GM12878 (cell line): Measurements from ENCODE around the gene TNIP1. TPM values are rescaled to one million over a fixed set of nuclear protein-coding genes. Genes with fewer than 3 reads are reported as not detected.
A peak's percentile ranks its signal among the peaks of the same experiment; 100 is the strongest.

Source experiments
- ATAC-seq: fragments of 200-7000 bp; cut with Tn5 transposase; 3 replicates; pipeline ENCODE4 v1.9.1; 2020; ENCODE audit warnings: mild to moderate bottlenecking, moderate library complexity
- BruUV-seq: library from RNA; stranded (reverse); fragments of 400-500 nt; replicated peaks from 2 replicates; lab custom pipeline; 2021; lab: Mats Ljungman, UMichigan
- CTCF ChIA-PET: fragments of 300-600 bp; sonication (Branson Sonifier 250); formaldehyde crosslinking; extraction: SDS; loops from one replicate; lab custom pipeline; 2021; ENCODE audit warnings: inconsistent platforms; lab: Yijun Ruan, JAX
- POLR2A ChIA-PET: fragments of 350-600 bp; formaldehyde crosslinking; extraction: SDS; loops from one replicate; lab custom pipeline; 2021; ENCODE audit warnings: inconsistent platforms; lab: Charles Lee
- RAD21 ChIA-PET: fragments of 300-600 bp; sonication (Branson Sonifier 250); formaldehyde crosslinking; loops from one replicate; lab custom pipeline; 2023; ENCODE audit warnings: antibody characterized with exemption; ENCODE audit not compliant: unreplicated experiment; lab: Charles Lee
- SMC1A ChIA-PET: fragments of 300-600 bp; sonication (Branson Sonifier 250); formaldehyde crosslinking; loops from one replicate; lab custom pipeline; 2023; ENCODE audit not compliant: unreplicated experiment, uncharacterized antibody; lab: Charles Lee
- DNase-seq: peaks from one replicate; pipeline ENCODE4 v3.0.0-alpha.2; 2011; ENCODE audit warnings: low read depth, low spot score
- FAIRE-seq: peaks from 3 replicates; lab custom pipeline; 2011; peaks lifted over from hg19 to GRCh38; lab: Jason Lieb, UNC
- H2AFZ ChIP-seq: 2 replicates; pipeline ENCODE4 v1.6.0; 2011; ENCODE audit warnings: low read depth, low read length, control low read depth; ENCODE audit not compliant: control insufficient read depth
- H3K27ac ChIP-seq: 2 replicates; pipeline ENCODE4 v1.5.1; 2011; ENCODE audit warnings: control low read depth; ENCODE audit not compliant: control insufficient read depth, insufficient read depth
- H3K27me3 ChIP-seq, 2 experiments: replicated peaks in 1 of 2; 2 replicates each; pipeline versions ENCODE4 v1.6.0 to v1.6.1; 2011; ENCODE audit warnings: low read length in 1 of 2; ENCODE audit not compliant: control insufficient read depth in 2 of 2, insufficient read depth in 2 of 2
- H3K36me3 ChIP-seq, 2 experiments: 2 replicates each; pipeline ENCODE4 v1.5.1; 2011; ENCODE audit warnings: low read length in 1 of 2; ENCODE audit not compliant: control insufficient read depth in 2 of 2, insufficient read depth in 2 of 2
- H3K4me1 ChIP-seq: 2 replicates; pipeline ENCODE4 v1.6.1; 2011; ENCODE audit warnings: mild to moderate bottlenecking, low read length, moderate library complexity, mixed read lengths; ENCODE audit not compliant: control insufficient read depth, insufficient read depth
- H3K4me2 ChIP-seq: 2 replicates; pipeline ENCODE4 v1.6.0; 2011; ENCODE audit warnings: control low read depth; ENCODE audit not compliant: control insufficient read depth, insufficient read depth
- H3K4me3 ChIP-seq: fragments of 200-600 bp; sonication (generic); 2 replicates; pipeline ENCODE4 v1.5.1; 2016
- H3K79me2 ChIP-seq: 2 replicates; pipeline ENCODE4 v1.6.0; 2011; ENCODE audit warnings: low read length; ENCODE audit not compliant: control insufficient read depth, insufficient read depth
- H3K9ac ChIP-seq: 2 replicates; pipeline ENCODE4 v1.8.0; 2011; ENCODE audit warnings: low read length, control low read depth, mixed read lengths; ENCODE audit not compliant: control insufficient read depth, insufficient read depth
- H3K9me3 ChIP-seq: replicated peaks from 3 replicates; pipeline ENCODE4 v1.5.1; 2011; ENCODE audit warnings: mild to moderate bottlenecking, low read length; ENCODE audit not compliant: control insufficient read depth, insufficient read depth
- H4K20me1 ChIP-seq: 2 replicates; pipeline ENCODE4 v1.6.0; 2011; ENCODE audit not compliant: control insufficient read depth, insufficient read depth
- ASH2L ChIP-seq: fragments of 300-600, 200-600 bp; sonication (generic); IDR thresholded peaks from 2 replicates; pipeline ENCODE4 v1.6.1; 2017; ENCODE audit warnings: low read depth, mild to moderate bottlenecking, borderline replicate concordance
- ATF7 ChIP-seq: fragments of 450-650 bp; IDR thresholded peaks from 2 replicates; pipeline ENCODE4 v1.6.1; 2016; ENCODE audit warnings: low read depth, mild to moderate bottlenecking
- HCFC1 ChIP-seq: fragments of 150-350 bp; IDR thresholded peaks from 2 replicates; pipeline ENCODE4 v1.6.1; 2014; ENCODE audit warnings: low read length
- HDAC6 ChIP-seq: fragments of 200-600 bp; sonication (generic); IDR thresholded peaks from one replicate; pipeline ENCODE4 v1.8.0; 2017; ENCODE audit warnings: antibody characterized with exemption; ENCODE audit not compliant: unreplicated experiment
- MEF2A ChIP-seq: IDR thresholded peaks from 2 replicates; pipeline ENCODE4 v1.6.1; 2011; ENCODE audit warnings: low read depth, mild to moderate bottlenecking, low read length, moderate library complexity; ENCODE audit not compliant: insufficient read depth
- NR2F1 ChIP-seq: fragments of 450-650 bp; conservative IDR thresholded peaks from 2 replicates; pipeline ENCODE4 v1.6.1; 2017; ENCODE audit warnings: mild to moderate bottlenecking
- PAX8 ChIP-seq: fragments of 450-650 bp; IDR thresholded peaks from 2 replicates; pipeline ENCODE4 v1.6.1; 2017; ENCODE audit warnings: mild to moderate bottlenecking, moderate library complexity
- RAD51 ChIP-seq: fragments of 450-650 bp; IDR thresholded peaks from 2 replicates; pipeline ENCODE4 v1.6.1; 2016; ENCODE audit warnings: moderate library complexity, mild to moderate bottlenecking, inconsistent platforms
- RBBP5 ChIP-seq: fragments of 200-600 bp; sonication (generic); conservative IDR thresholded peaks from 2 replicates; pipeline ENCODE4 v1.6.1; 2016
- SREBF2 ChIP-seq: IDR thresholded peaks from 2 replicates; pipeline ENCODE4 v1.6.1; 2012; ENCODE audit warnings: mild to moderate bottlenecking, low read length
- TAF1 ChIP-seq: IDR thresholded peaks from 2 replicates; pipeline ENCODE4 v1.6.1; 2011; ENCODE audit warnings: mild to moderate bottlenecking, low read depth, low read length, borderline replicate concordance
- TARDBP ChIP-seq: IDR thresholded peaks from 2 replicates; pipeline ENCODE4 v1.6.1; 2016; ENCODE audit warnings: borderline replicate concordance
- ZNF207 ChIP-seq: fragments of 450-650 bp; IDR thresholded peaks from 2 replicates; pipeline ENCODE4 v1.6.1; 2014; ENCODE audit warnings: antibody characterized with exemption, mild to moderate bottlenecking, borderline replicate concordance
- ZNF384 ChIP-seq: IDR thresholded peaks from 2 replicates; pipeline ENCODE4 v1.6.1; 2012; ENCODE audit warnings: low read depth, mild to moderate bottlenecking, low read length, improper control_type of control experiment, borderline replicate concordance
- ZZZ3 ChIP-seq: IDR thresholded peaks from 2 replicates; pipeline ENCODE4 v1.6.1; 2011; ENCODE audit warnings: low read depth; ENCODE audit not compliant: control insufficient read depth, insufficient read length
- whole genome bisulfite sequencing: methylation state at CpG from one replicate; pipeline ENCODE4 v1.1.6; 2016; ENCODE audit warnings: low lambda C conversion rate; ENCODE audit not compliant: insufficient replicate concordance, insufficient coverage; ENCODE audit errors: missing lambda C conversion rate; 5-methylcytosine and 5-hydroxymethylcytosine counted together
- in situ Hi-C: fragments of 300-500 bp; cut with MboI; formaldehyde crosslinking; loops from 9 replicates; pipeline ENCODE4 v1.14.3; 2018; ENCODE audit warnings: mixed read lengths
- intact Hi-C: fragments of 100-400 bp; cut with micrococcal nuclease; formaldehyde crosslinking; loops from one replicate; pipeline ENCODE4 v1.14.2; 2022; ENCODE audit not compliant: unreplicated experiment
- polyA plus RNA-seq, 11 experiments: library from polyadenylated mRNA; depleted of rRNA in 4 of 11; unstranded in 6 of 11; stranded (reverse) in 5 of 11; fragments of >200 nt; fragmentation: Nextera tagmentation in 4 of 11; fragmentation: Illumina TruSeq in 1 of 11; extraction: Ambion mirVana in 4 of 11; extraction: Trizol in 1 of 11; gene quantifications; 1 replicate in 1 of 11; 2 replicates in 10 of 11; pipeline versions ENCODE4 v1.2.1 to v1.2.3, GENCODE V29; 2011 to 2016; ENCODE audit warnings: inconsistent platforms in 2 of 11, missing spikeins in 2 of 11, low read depth in 1 of 11
- total RNA-seq, 4 experiments: library from RNA; depleted of rRNA in 3 of 4; stranded (reverse); fragments of >200 nt in 3 of 4; fragmentation: Illumina TruSeq in 1 of 4; extraction: Trizol in 1 of 4; gene quantifications; 2 replicates each; pipeline versions ENCODE4 v1.2.1 to v1.2.3, GENCODE V29; 2013 to 2021
- TF ChIP-seq, protein P1 (sequence below): fragments of 450-650 bp; formaldehyde crosslinking; IDR thresholded peaks from 2 replicates; pipeline ENCODE4 v1.4.0; 2020; ENCODE audit warnings: mild to moderate bottlenecking, moderate library complexity
- TF ChIP-seq, protein P2 (sequence below): IDR thresholded peaks from 2 replicates; pipeline ENCODE4 v1.6.1; 2012; ENCODE audit warnings: low read depth, low read length, improper control_type of control experiment
- TF ChIP-seq, protein P3 (sequence below): fragments of 450-650 bp; formaldehyde crosslinking; IDR thresholded peaks from 2 replicates; pipeline ENCODE4 v1.5.0; 2022; ENCODE audit warnings: mild to moderate bottlenecking, missing genetic modification characterization

Gene TNIP1
- total and polyA plus RNA-seq, 10 of the 15 experiments (the other 5 are each of a cell fraction or from before 2014, with no cell fraction given): 4.4 to 279 (median 150) TPM

DNA sequence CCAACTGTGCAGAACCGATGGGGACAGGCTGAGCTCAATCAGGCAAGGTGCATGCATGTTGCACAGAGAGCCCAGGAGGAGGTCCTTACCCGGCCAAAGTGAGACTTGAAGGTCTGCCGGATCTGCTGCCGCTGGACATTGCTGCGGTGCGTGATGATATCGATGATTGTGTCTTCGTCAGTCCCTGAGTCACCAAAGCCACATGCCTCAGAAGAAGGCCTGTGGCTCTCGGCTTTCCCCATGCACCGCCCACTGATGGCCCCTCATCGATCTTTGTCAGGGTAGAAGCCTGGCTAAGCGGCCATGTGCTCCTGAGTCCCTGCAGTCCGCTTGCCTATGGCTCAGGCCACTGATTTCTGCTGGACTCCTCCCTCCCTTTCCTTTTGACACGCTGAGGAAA, 42.0 kb upstream of the TNIP1 start:
- Histone ChIP-seq H3K9ac (no peak overlapping the region), H3K27me3 (no peaks in the 10 kb centered on the region), H3K4me3 (no peak overlapping the region), H3K4me1 (peaks cover 48% of the 10 kb centered on the region), H3K36me3 (peaks cover 56 to 60% of the 10 kb centered on the region in 2 experiments), H3K27ac (peak overlapping the region; percentile 75), H3K79me2 (peaks cover 32% of the 10 kb centered on the region), H2AFZ (no peak overlapping the region), H4K20me1 (no peaks in the 10 kb centered on the region), H3K4me2 (no peak overlapping the region), H3K9me3 (no peaks in the 10 kb centered on the region)
- SMC1A ChIA-PET: interaction anchor here (0.5 to 31.5 kb wide), 10 partner anchors 8 to 152 kb away, joined by 3 to 1132 read pairs (median 12); partner anchors contain the start of gene ANXA6
- WGBS: 96% methylated on average over 14 of the region's 14 CpGs
- RAD21 ChIA-PET: interaction anchor here (0.6 to 8.7 kb wide), 11 partner anchors 7 to 175 kb away, joined by 3 to 306 read pairs (median 9); partner anchors contain the start of genes ANXA6 and CCDC69
- FAIRE-seq: no peak
- in situ Hi-C loops (loop anchor here (5.0 kb wide), 2 partner anchors 39 to 71 kb away; no protein-coding TSS in a partner anchor), intact Hi-C loops (no loop called here)
- DNase-seq: no peak
- POLR2A ChIA-PET: interaction anchor here (0.9 to 12.3 kb wide), 8 partner anchors 13 to 89 kb away, joined by 3 to 153 read pairs (median 11); partner anchors contain the start of gene ANXA6
- no peak for ATAC-seq
- CTCF ChIA-PET: interaction anchor here (1.0 to 26.4 kb wide), 9 partner anchors 8 to 117 kb away, joined by 3 to 1107 read pairs (median 30); partner anchors contain the start of gene ANXA6
- BruUV-seq: no TSS peak
- TF ChIP-seq ZZZ3 (no peak), HDAC6 (no peak), ZNF207 (no peak), PAX8 (no peak), TAF1 (no peak), TARDBP (no peak), NR2F1 (no peak), MEF2A (no peak), RAD51 (no peak), HCFC1 (no peak), SREBF2 (no peak), ASH2L (no peak), ATF7 (no peak), ZNF384 (no peak), RBBP5 (no peak)
- TF ChIP-seq, protein P1, sequence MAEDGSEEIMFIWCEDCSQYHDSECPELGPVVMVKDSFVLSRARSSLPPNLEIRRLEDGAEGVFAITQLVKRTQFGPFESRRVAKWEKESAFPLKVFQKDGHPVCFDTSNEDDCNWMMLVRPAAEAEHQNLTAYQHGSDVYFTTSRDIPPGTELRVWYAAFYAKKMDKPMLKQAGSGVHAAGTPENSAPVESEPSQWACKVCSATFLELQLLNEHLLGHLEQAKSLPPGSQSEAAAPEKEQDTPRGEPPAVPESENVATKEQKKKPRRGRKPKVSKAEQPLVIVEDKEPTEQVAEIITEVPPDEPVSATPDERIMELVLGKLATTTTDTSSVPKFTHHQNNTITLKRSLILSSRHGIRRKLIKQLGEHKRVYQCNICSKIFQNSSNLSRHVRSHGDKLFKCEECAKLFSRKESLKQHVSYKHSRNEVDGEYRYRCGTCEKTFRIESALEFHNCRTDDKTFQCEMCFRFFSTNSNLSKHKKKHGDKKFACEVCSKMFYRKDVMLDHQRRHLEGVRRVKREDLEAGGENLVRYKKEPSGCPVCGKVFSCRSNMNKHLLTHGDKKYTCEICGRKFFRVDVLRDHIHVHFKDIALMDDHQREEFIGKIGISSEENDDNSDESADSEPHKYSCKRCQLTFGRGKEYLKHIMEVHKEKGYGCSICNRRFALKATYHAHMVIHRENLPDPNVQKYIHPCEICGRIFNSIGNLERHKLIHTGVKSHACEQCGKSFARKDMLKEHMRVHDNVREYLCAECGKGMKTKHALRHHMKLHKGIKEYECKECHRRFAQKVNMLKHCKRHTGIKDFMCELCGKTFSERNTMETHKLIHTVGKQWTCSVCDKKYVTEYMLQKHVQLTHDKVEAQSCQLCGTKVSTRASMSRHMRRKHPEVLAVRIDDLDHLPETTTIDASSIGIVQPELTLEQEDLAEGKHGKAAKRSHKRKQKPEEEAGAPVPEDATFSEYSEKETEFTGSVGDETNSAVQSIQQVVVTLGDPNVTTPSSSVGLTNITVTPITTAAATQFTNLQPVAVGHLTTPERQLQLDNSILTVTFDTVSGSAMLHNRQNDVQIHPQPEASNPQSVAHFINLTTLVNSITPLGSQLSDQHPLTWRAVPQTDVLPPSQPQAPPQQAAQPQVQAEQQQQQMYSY (CRISPR knock-in tag): no peak
- TF ChIP-seq, protein P2, sequence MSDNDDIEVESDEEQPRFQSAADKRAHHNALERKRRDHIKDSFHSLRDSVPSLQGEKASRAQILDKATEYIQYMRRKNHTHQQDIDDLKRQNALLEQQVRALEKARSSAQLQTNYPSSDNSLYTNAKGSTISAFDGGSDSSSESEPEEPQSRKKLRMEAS: no peak
- TF ChIP-seq, protein P3, sequence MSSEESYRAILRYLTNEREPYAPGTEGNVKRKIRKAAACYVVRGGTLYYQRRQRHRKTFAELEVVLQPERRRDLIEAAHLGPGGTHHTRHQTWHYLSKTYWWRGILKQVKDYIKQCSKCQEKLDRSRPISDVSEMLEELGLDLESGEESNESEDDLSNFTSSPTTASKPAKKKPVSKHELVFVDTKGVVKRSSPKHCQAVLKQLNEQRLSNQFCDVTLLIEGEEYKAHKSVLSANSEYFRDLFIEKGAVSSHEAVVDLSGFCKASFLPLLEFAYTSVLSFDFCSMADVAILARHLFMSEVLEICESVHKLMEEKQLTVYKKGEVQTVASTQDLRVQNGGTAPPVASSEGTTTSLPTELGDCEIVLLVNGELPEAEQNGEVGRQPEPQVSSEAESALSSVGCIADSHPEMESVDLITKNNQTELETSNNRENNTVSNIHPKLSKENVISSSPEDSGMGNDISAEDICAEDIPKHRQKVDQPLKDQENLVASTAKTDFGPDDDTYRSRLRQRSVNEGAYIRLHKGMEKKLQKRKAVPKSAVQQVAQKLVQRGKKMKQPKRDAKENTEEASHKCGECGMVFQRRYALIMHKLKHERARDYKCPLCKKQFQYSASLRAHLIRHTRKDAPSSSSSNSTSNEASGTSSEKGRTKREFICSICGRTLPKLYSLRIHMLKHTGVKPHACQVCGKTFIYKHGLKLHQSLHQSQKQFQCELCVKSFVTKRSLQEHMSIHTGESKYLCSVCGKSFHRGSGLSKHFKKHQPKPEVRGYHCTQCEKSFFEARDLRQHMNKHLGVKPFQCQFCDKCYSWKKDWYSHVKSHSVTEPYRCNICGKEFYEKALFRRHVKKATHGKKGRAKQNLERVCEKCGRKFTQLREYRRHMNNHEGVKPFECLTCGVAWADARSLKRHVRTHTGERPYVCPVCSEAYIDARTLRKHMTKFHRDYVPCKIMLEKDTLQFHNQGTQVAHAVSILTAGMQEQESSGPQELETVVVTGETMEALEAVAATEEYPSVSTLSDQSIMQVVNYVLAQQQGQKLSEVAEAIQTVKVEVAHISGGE (CRISPR knock-in tag): no peak
